Suprapubic skin (tissue), 4 donors: ENCODE data around the gene AFF1. TPM values are rescaled to one million over a fixed set of nuclear protein-coding genes. Genes with fewer than 3 reads are reported as not detected.

Source experiments
- DNase-seq, 2 donors: peaks; one replicate each; pipeline ENCODE4 v3.0.0-alpha.2; 2019; ENCODE audit warnings: low spot score in 2 of 2
- H3K27ac ChIP-seq: fragments of 200-600 bp; sonication (generic); one replicate; pipeline ENCODE4 v1.5.1; 2019
- H3K27me3 ChIP-seq: fragments of 200-600 bp; sonication (generic); one replicate; pipeline ENCODE4 v1.5.1; 2019
- H3K36me3 ChIP-seq: fragments of 200-600 bp; sonication (generic); one replicate; pipeline ENCODE4 v1.5.1; 2019
- H3K4me1 ChIP-seq: fragments of 200-600 bp; sonication (generic); one replicate; pipeline ENCODE4 v1.5.1; 2019
- H3K4me3 ChIP-seq: fragments of 200-600 bp; sonication (generic); one replicate; pipeline ENCODE4 v1.5.1; 2019; ENCODE audit warnings: mild to moderate bottlenecking
- H3K9me3 ChIP-seq: fragments of 200-600 bp; sonication (generic); one replicate; pipeline ENCODE4 v1.5.1; 2019
- CTCF ChIP-seq, 2 donors: fragments of 200-600 bp in 1 of 2; fragments of 450-650 bp in 1 of 2; sonication (generic) in 1 of 2; IDR thresholded peaks; one replicate each; pipeline ENCODE4 v1.5.1; 2016 to 2019; ENCODE audit warnings: antibody characterized with exemption in 2 of 2, mild to moderate bottlenecking in 1 of 2, moderate library complexity in 1 of 2
- EP300 ChIP-seq: sonication (generic); formaldehyde crosslinking; IDR thresholded peaks from one replicate; pipeline ENCODE4 v1.6.1; 2017; ENCODE audit warnings: antibody characterized with exemption
- POLR2A ChIP-seq, 2 donors: fragments of 450-650 bp; IDR thresholded peaks; one replicate each; pipeline ENCODE4 v1.6.1; 2017; ENCODE audit warnings: antibody characterized with exemption in 2 of 2, mild to moderate bottlenecking in 2 of 2, moderate library complexity in 2 of 2
- POLR2AphosphoS5 ChIP-seq, 3 donors: sonication (generic); formaldehyde crosslinking; IDR thresholded peaks; one replicate each; pipeline ENCODE4 v1.6.1; 2017; ENCODE audit warnings: antibody characterized with exemption in 3 of 3
- WGBS: methylation state at CpG from one replicate; pipeline ENCODE4 v1.1.5; 2018; 5-methylcytosine and 5-hydroxymethylcytosine counted together
- total RNA-seq, 4 donors: library from RNA; depleted of rRNA; stranded (reverse); fragments of >200 nt; gene quantifications; one replicate each; pipeline ENCODE4 v1.1.0, GENCODE V29; 2016

Gene AFF1
- total RNA-seq, 4 donors from 2014 or later, result 67.2 to 175 (median 103) TPM

- 56% methylated on average over 2 of the region's 2 CpGs for WGBS
- no peak for TF ChIP-seq POLR2A (IDR thresholded peaks at IDR 0.05)
- TF ChIP-seq EP300, result no peak
- TF ChIP-seq POLR2AphosphoS5 (IDR thresholded peaks at IDR 0.05), result no peak
- TF ChIP-seq CTCF (IDR thresholded peaks at IDR 0.05), result no peak
- DNase-seq, result no peak
- peaks cover 55% of the 10 kb centered on the region for H3K4me1 ChIP-seq
- H3K9me3 ChIP-seq, result no peaks in the 10 kb centered on the region
- no peaks in the 10 kb centered on the region for H3K36me3 ChIP-seq
- no peak overlapping the region for H3K4me3 ChIP-seq
- no peak overlapping the region for H3K27ac ChIP-seq
- no peaks in the 10 kb centered on the region for H3K27me3 ChIP-seq
Observed at GRCh38 chr4:86967798-86968197, 33.0 kb downstream of the AFF1 start.

GRCh38 chr4:86968547-86968946 is 33.7 kb downstream of the AFF1 start:
- 73% methylated on average over 2 of the region's 2 CpGs for WGBS
- TF ChIP-seq POLR2A (IDR thresholded peaks at IDR 0.05) (no peak), CTCF (IDR thresholded peaks at IDR 0.05) (no peak), EP300 (no peak), POLR2AphosphoS5 (IDR thresholded peaks at IDR 0.05) (no peak)
- DNase-seq, result no peak
- no peaks in the 10 kb centered on the region for H3K9me3 ChIP-seq
- no peak overlapping the region for H3K27ac ChIP-seq
- no peaks in the 10 kb centered on the region for H3K36me3 ChIP-seq
- no peaks in the 10 kb centered on the region for H3K27me3 ChIP-seq
- H3K4me1 ChIP-seq, result peaks cover 62% of the 10 kb centered on the region
- no peak overlapping the region for H3K4me3 ChIP-seq

GRCh38 chr4:86970447-86971354 is 35.9 kb downstream of the AFF1 start:
- peak overlapping the region; percentile 55 for H3K27ac ChIP-seq
- no peak for DNase-seq
- H3K4me3 ChIP-seq, result no peak overlapping the region
- no peaks in the 10 kb centered on the region for H3K36me3 ChIP-seq
- WGBS, result 48% methylated on average over 8 of the region's 8 CpGs
- TF ChIP-seq POLR2A (IDR thresholded peaks at IDR 0.05) (no peak), EP300 (no peak), CTCF (IDR thresholded peaks at IDR 0.05) (no peak), POLR2AphosphoS5 (IDR thresholded peaks at IDR 0.05) (no peak)
- H3K9me3 ChIP-seq, result no peaks in the 10 kb centered on the region
- H3K27me3 ChIP-seq, result no peaks in the 10 kb centered on the region
- peaks cover 70% of the 10 kb centered on the region for H3K4me1 ChIP-seq

- DNase-seq, result no peak
- peaks cover 73% of the 10 kb centered on the region for H3K4me1 ChIP-seq
- no peak overlapping the region for H3K27ac ChIP-seq
- H3K4me3 ChIP-seq, result no peak overlapping the region
- H3K9me3 ChIP-seq, result no peaks in the 10 kb centered on the region
- H3K36me3 ChIP-seq, result no peaks in the 10 kb centered on the region
- no peak for TF ChIP-seq EP300
- TF ChIP-seq CTCF (IDR thresholded peaks at IDR 0.05), result no peak
- TF ChIP-seq POLR2AphosphoS5 (IDR thresholded peaks at IDR 0.05), result no peak
- no peak for TF ChIP-seq POLR2A (IDR thresholded peaks at IDR 0.05)
- H3K27me3 ChIP-seq, result no peaks in the 10 kb centered on the region
Observed at GRCh38 chr4:86971355-86971683, 36.5 kb downstream of the AFF1 start.

GRCh38 chr4:86972997-86973396 is 38.2 kb downstream of the AFF1 start:
- Histone ChIP-seq H3K4me1 (peaks cover 75% of the 10 kb centered on the region), H3K27ac (peak overlapping the region; percentile 82), H3K4me3 (no peak overlapping the region), H3K9me3 (no peaks in the 10 kb centered on the region), H3K27me3 (no peaks in the 10 kb centered on the region), H3K36me3 (no peaks in the 10 kb centered on the region)
- TF ChIP-seq CTCF (IDR thresholded peaks at IDR 0.05), result no peak
- peak in 2 of 3 donors; percentile 33 to 60 for TF ChIP-seq POLR2AphosphoS5 (IDR thresholded peaks at IDR 0.05)
- WGBS, result 44% methylated on average over 3 of the region's 3 CpGs
- no peak for DNase-seq
